Urothelium cell line (cell line): Measurements from ENCODE around the gene AMIGO3.
A peak's percentile ranks its signal among the peaks of the same experiment; 100 is the strongest.
"Not testable (repeated sequence)": the region's sequence is repeated elsewhere in the genome, so short reads cannot be mapped to it uniquely, and the experiment has no call there.

ENCODE experiments used
- DNase-seq: peaks from one replicate; pipeline ENCODE4 v3.0.0; 2011; ENCODE audit warnings: low spot score, mixed read lengths
- FAIRE-seq: peaks from 2 replicates; lab custom pipeline; 2011; peaks lifted over from hg19 to GRCh38; lab: Jason Lieb, UNC

Gene AMIGO3

DNA sequence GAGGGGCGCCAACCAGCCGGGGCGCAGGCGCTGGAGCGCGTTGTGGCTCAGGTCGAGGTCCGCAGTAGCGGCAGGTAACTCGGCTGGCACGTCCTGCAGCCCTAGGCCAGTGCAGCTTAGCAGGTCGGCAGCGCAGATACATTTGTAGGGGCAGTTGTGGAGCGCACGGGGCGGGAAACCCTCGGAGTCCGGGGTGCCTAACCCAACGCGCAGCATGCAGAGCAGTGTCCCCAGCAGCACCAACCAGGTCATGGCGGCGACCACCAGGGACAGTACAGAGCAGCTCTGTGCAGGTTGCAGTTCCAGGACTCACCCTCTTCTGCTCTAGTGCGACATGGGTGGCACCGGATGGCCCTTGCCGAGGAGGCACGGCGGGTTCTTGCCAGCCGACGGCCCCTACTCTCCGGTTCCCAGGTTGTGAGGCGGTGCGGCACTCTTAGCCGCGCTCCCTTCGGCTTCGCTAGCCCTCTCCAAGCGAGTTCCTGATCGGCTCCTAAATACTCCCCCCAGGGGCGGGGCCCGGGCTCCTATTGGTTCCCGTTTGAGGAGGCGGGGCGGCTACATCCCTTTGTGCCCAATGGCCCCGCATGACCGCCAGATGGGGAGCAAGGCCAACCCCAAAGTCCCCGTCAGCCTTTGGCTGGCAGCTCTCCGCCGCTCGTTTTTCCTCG is at the start of gene AMIGO3:
TSS of gene AMIGO3 (minus strand) at position 471 of the 671 bp plus-strand sequence. CDS start at position 252, 219 bp downstream.
- FAIRE-seq (peak; percentile 50), DNase-seq (peak; percentile 35)

DNA sequence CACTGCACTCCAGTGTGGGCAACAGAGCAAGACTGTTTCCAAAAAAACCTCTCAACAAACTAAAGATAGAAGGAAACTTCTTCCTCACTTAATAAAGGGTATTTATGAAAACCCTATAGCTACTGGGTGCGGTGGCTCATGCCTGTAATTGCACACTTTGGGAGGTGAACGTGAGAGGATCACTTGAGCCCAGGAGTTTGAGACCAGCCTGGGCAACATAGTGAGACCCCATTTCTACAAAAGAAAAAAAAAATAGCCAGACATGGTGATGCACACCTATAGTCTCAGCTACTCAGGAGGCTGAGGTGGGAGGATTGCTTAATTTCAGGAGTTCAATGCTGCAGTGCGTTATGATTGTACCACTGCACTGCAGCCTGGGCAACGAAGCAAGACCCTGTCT is 44.5 kb upstream of the AMIGO3 start:
- FAIRE-seq, result no peak
- DNase-seq, result no peak

GRCh38 chr3:49761661-49762060 is 42.2 kb upstream of the AMIGO3 start:
- DNase-seq, result no peak
- FAIRE-seq, result no peak

DNA sequence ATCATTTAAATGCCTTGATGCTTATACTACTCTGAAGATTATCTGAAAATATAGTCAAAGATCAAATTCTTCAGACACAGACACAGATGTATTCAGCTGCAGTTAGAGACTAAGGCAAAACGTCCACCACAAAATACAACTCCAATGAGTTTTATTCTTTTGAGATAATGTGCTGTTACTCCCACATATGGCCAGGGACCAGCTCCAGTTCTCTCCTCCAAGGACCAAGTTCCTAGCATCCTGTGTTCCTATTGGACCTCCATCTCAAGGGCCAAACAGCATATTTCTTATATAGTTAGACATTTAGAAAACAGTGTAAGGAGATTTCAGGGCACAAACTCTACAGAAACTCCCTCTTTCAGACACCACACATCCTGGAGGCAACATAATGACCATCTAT is 39.7 kb upstream of the AMIGO3 start:
- FAIRE-seq, result no peak
- DNase-seq, result no peak

- DNase-seq (no peak), FAIRE-seq (no peak)
Observed at GRCh38 chr3:49757197-49757596, 37.7 kb upstream of the AMIGO3 start.

DNA sequence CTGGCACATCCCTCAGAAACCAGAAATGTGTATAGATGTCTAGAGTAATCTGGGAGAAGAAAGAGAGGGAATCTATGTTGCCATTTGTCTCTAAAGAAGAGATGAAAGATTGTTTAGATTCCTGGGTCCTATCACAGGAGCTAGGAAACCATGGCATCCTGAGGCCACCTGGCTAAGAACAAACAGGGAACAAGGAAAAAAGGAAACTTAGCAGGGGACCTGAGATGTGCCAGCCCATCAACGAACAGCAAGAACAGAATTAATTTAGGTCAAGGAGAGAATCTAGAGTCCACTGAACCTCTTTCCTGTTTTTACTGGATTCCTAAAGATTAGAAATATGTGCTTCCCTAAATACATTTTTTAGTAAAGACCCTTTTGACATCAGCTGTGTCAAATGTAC is 36.6 kb upstream of the AMIGO3 start:
- DNase-seq, result no peak
- no peak for FAIRE-seq

- DNase-seq (no peak), FAIRE-seq (no peak)
Observed at GRCh38 chr3:49754536-49754935, 35.1 kb upstream of the AMIGO3 start.

DNA sequence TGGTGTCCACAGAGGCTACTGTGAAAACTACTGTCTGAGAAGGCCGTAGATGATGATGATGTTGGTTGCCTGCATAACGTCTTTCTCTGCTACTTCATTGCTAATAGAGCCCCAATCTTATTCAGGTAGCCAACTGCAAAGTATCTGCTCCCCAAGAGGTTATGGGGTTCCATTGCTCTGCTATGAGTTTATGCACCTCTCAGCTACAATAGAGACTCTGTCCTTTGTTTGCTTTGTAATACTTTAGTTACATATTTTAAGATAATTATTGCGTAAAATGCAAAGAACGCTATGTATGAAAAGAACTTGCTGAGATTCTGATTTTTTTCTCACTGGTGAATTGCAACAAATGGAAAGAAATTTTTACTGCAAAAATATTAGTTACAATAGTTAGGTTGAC is 32.0 kb upstream of the AMIGO3 start:
- no peak for FAIRE-seq
- no peak for DNase-seq

GRCh38 chr3:49750056-49750455 is 30.6 kb upstream of the AMIGO3 start:
- DNase-seq (no peak), FAIRE-seq (no peak)

- DNase-seq, FAIRE-seq: not testable (repeated sequence)
Observed at GRCh38 chr3:49748874-49749273, 29.4 kb upstream of the AMIGO3 start.

DNA sequence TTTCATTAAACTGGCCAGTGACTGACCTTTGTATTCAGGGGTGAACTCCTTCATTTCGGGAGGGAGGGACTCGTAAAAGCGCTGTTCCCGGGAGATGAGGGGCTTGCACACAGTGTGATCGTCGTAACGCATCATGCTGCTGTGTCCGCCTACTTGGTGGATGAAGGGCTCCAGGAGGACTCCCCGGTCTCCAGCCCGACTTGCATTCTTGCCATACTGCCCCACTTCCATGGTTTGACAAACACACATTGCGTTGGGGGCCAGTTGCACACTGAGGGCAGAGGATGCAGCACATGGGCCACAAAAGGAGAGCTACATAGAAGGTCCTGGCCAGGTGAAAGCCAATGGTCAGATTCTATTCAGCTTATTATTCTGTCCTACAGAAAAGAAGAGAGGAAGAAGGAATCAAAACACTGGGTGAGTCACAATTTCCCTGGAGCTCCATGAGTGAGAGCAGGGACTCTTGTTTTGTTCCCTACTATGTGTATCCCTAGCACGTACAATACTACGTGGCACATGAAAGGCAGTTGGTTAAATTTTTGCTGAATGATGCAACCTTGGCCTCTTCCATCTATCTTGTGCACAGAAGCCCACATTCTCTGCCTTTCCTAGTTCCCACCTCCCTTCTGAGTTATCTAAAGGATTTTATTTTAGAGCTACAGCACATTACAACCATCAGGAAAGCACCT is 28.5 kb upstream of the AMIGO3 start:
- FAIRE-seq, result no peak
- DNase-seq, result no peak

DNA sequence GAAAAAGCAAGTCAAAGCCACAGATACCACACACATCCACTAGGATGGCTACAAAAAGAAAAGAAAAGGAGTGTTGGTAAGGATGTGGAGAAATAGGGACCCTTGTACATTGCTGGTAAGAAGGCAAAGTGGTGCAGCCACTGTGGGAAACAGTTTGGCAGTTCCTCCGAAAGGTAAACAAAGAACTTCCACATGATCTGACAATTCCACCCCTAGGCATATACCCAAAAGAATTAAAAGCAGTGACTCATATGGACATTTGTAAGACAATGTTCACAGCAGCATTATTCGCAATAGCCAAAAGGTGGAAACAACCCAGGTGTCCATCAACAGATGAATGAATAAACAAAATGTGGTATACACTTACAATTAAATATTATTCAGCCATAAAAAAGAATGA is 26.5 kb upstream of the AMIGO3 start:
- DNase-seq, result no peak
- no peak for FAIRE-seq

DNA sequence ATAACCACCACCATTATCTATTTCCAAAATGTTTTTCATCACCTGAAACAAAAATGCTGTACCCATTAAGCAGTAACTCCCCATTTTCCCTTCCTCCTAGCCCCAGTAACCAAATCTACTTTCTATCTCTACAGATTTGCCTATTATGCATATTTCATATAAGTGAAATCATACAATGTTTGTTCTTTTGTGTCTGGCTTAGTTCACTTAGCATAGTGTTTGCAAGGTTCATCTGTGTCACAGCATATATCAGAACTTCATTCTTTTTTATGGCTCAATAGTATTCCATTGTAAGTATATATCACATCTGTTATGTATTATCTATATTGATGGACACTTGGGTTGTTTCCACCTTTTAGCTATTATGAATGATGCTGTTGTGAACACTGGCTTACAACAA is 20.9 kb upstream of the AMIGO3 start:
- no peak for FAIRE-seq
- no peak for DNase-seq

- no peak for DNase-seq
- FAIRE-seq, result peak; percentile 37
Observed at GRCh38 chr3:49738067-49738713, 18.7 kb upstream of the AMIGO3 start.

GRCh38 chr3:49734752-49735151 is 15.3 kb upstream of the AMIGO3 start:
- FAIRE-seq (no peak), DNase-seq (no peak)

DNA sequence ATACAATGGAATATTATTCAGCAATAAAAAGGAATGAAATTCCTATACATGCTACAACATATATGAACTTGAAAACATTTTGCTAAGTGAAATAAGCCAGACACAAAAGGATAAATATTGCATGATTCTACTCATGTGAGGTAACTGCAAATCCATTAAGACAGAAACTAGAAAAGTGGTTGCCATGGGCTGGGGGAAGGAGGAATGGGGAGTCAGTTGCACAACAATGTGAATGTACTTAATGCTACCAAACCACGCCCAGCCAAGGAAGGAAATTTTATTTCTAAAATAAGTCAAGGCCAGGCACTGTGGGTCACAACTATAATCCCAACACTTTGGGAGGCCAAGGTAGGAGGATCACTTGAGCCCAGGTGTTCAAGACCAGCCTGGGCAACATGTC is 14.1 kb upstream of the AMIGO3 start:
- FAIRE-seq, result no peak

GRCh38 chr3:49732597-49732996 is 13.1 kb upstream of the AMIGO3 start:
- FAIRE-seq (no peak), DNase-seq (no peak)

More for the DNA sequence above, 14.1 kb upstream of the AMIGO3 start:
- no peak for DNase-seq

GRCh38 chr3:49729966-49730609 is 10.6 kb upstream of the AMIGO3 start:
- FAIRE-seq, result no peak
- no peak for DNase-seq

- FAIRE-seq (no peak), DNase-seq (no peak)
Observed at GRCh38 chr3:49727924-49728361, 8.5 kb upstream of the AMIGO3 start.

- FAIRE-seq (no peak), DNase-seq (no peak)
Observed at GRCh38 chr3:49727154-49727923, 7.9 kb upstream of the AMIGO3 start.
